ENCODE results near the gene INO80E. TPM values are rescaled to one million over a fixed set of nuclear protein-coding genes. Genes with fewer than 3 reads are reported as not detected.
A peak's percentile ranks its signal among the peaks of the same experiment; 100 is the strongest.

INO80E gene
- total RNA-seq, 1 experiment from 2014 or later = 46.7 TPM

DNA sequence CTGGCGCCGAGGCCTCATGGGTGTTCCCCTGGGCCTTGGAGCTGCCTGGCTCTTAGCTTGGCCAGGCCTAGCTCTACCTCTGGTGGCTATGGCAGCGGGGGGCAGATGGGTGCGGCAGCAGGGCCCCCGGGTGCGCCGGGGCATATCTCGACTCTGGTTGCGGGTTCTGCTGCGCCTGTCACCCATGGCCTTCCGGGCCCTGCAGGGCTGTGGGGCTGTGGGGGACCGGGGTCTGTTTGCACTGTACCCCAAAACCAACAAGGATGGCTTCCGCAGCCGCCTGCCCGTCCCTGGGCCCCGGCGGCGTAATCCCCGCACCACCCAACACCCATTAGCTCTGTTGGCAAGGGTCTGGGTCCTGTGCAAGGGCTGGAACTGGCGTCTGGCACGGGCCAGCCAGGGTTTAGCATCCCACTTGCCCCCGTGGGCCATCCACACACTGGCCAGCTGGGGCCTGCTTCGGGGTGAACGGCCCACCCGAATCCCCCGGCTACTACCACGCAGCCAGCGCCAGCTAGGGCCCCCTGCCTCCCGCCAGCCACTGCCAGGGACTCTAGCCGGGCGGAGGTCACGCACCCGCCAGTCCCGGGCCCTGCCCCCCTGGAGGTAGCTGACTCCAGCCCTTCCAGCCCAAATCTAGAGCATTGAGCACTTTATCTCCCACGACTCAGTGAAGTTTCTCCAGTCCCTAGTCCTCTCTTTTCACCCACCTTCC, 8.5 kb upstream of the INO80E start:
- in situ Hi-C loops (cut with HindIII; ENCODE audit: low pct_unique_long_range_greater_than_20kb, low sequenced_read_pairs) = no loop called here
- no peak for DNase-seq (ENCODE audit: low read depth, low spot score)

DNA sequence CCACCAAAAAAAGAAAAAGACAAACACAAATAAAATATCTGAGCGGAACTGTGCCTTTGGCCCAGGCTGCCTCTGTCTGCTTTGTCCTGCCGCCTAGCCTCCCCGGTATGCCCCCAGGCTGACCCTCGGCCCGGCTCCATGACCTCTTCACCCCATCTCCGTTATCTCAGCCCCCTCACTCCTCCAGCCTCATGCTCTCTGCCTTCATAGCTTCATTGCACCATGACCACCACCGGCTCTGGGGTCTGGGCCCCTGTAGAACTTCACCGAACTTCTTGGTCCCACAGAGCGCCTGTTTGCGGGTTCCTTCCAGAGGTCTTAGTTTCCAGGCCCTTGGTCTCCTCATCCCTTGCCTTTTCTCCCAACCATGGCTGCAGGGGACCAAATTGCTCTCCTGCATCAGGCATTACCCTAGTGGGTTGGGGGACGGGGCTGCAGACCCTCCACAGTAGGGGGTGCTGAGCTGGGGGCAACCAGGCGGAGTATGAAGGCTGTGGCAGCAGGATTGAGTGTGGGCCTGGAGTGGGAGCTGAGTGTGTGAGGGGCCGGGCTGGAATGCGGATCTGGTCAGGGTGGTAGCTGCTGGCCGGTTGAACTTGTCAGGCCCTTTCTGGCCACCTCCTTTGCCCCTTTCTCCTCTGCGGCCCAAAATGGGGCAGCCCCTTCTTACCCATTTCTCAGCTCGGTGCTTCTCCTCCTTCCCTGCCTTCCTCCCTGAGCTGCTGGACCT, 7.5 kb upstream of the INO80E start:
- in situ Hi-C loops (cut with HindIII; ENCODE audit: low pct_unique_long_range_greater_than_20kb, low sequenced_read_pairs) = no loop called here
- no peak for DNase-seq (ENCODE audit: low read depth, low spot score)

DNA sequence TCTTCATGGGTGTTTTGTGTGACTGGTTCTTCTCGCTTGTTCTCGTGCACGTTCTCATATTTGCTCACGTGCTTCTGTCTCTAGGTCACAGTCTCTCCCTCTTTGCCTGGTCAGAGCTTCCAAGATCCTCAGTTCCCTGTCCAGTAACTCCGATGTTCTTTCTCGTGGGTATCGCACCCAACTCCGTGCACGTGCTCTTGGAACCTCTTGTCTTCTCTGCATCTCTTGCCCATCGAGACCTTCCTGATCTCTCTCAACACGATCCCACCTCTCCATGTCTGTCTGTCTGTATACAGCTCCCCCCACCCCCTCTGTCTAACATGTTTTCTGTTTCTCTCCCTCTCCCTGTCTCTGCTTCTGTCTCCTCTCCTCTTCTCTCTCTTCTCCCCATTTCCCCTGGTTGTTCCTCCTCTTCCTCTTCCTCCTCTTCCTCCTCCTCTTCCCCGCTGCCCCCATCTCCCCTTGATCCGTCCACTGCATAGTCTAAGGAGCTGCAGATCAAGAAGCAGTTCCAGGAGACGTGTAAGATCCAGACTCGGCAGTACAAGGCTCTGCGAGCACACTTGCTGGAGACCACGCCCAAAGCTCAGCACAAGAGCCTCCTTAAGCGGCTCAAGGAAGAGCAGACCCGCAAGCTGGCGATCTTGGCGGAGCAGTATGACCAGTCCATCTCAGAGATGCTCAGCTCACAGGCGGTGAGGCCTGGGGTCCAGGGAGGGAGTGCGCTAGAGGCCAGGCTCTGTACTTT, 6.8 kb upstream of the INO80E start:
- in situ Hi-C loops (cut with HindIII; ENCODE audit: low pct_unique_long_range_greater_than_20kb, low sequenced_read_pairs) = no loop called here

DNA sequence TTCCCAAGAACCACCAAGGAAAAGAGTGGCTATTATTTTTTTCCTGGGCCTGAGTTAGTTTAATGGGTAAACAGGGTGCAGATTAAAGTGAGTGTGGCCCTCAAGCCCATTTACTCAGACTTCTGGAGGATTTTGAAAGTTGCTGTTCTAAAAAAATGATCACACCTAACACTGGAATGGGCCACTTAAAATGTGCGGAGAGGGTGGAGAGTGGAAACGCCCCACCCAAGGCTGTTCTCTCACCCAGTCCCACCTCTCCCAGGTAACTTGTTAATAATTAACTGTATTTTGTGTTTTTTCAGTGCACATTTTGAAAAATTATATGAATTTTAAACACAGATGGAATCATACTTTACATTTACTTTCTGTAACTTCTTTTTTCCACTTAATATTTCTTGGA, 6.0 kb upstream of the INO80E start:
- in situ Hi-C loops (cut with HindIII; ENCODE audit: low pct_unique_long_range_greater_than_20kb, low sequenced_read_pairs) = no loop called here
- DNase-seq (ENCODE audit: low read depth, low spot score) = no peak

More for the DNA sequence above, 6.8 kb upstream of the INO80E start:
- no peak for DNase-seq (ENCODE audit: low read depth, low spot score)

DNA sequence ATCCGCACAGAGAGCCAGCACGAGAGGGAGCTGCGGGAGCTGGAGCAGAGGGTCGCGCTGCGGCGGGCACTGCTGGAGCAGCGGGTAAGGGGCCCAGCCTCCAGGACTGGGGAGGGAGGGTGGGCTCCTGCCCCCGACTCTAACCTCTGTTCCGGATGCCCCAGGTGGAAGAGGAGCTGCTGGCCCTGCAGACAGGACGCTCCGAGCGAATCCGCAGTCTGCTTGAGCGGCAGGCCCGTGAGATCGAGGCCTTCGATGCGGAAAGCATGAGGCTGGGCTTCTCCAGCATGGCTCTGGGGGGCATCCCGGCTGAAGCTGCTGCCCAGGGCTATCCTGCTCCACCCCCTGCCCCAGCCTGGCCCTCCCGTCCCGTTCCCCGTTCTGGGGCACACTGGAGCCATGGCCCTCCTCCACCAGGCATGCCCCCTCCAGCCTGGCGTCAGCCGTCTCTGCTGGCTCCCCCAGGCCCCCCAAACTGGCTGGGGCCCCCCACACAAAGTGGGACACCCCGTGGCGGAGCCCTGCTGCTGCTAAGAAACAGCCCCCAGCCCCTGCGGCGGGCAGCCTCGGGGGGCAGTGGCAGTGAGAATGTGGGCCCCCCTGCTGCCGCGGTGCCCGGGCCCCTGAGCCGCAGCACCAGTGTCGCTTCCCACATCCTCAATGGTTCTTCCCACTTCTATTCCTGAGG, 5.0 kb upstream of the INO80E start:
- no peak for DNase-seq (ENCODE audit: low read depth, low spot score)
- in situ Hi-C loops (cut with HindIII; ENCODE audit: low pct_unique_long_range_greater_than_20kb, low sequenced_read_pairs) = no loop called here

DNA sequence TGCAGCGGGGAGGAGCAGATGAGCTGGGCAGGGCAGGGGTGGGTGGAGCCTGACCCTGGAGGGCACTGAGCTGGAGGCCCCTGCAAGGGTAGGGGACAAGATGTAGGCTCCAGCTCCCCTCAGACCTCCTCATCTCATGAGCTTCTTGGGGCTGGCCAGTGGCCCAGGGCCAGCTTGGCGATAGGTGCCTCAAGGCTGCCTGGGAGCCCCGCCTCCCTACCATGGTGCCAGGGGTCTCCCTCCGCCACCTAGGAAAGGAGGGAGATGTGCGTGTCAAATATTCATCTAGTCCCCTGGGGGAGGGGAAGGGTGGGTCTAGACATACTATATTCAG, 4.5 kb upstream of the INO80E start:
- in situ Hi-C loops (cut with HindIII; ENCODE audit: low pct_unique_long_range_greater_than_20kb, low sequenced_read_pairs) = no loop called here
- DNase-seq (ENCODE audit: low read depth, low spot score) = no peak

DNA sequence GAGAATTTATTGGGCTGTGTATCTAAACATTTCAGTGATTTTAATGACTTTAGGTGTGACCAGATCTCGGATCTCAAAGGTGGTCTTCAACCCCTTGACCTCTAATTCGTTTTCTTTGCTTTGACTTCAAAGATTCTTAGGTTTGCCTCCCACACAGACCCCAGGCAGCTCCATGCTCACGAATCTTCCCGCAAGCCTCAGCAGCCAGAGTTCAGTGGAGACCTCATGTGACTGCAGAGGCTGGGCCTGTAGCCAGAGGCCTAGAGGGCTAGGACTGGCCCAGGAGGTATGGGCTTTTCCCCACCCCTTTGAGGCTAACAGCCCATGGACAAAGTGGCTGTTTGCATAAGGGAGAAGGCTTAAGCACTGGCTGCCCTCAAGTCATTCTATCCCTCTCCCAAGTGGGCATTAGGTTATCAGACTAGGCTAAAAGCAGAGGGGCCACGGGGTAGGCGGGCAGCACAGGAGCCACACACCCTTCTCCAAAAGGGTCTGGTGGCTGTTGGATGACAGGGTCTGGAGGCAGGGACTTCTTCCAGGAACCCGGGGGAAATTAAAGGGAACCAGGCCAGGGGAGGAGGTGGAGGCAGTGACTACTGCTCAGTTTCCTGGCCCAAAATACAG, 3.6 kb upstream of the INO80E start:
- DNase-seq (ENCODE audit: low read depth, low spot score) = peak; percentile 48
- in situ Hi-C loops (cut with HindIII; ENCODE audit: low pct_unique_long_range_greater_than_20kb, low sequenced_read_pairs) = no loop called here

DNA sequence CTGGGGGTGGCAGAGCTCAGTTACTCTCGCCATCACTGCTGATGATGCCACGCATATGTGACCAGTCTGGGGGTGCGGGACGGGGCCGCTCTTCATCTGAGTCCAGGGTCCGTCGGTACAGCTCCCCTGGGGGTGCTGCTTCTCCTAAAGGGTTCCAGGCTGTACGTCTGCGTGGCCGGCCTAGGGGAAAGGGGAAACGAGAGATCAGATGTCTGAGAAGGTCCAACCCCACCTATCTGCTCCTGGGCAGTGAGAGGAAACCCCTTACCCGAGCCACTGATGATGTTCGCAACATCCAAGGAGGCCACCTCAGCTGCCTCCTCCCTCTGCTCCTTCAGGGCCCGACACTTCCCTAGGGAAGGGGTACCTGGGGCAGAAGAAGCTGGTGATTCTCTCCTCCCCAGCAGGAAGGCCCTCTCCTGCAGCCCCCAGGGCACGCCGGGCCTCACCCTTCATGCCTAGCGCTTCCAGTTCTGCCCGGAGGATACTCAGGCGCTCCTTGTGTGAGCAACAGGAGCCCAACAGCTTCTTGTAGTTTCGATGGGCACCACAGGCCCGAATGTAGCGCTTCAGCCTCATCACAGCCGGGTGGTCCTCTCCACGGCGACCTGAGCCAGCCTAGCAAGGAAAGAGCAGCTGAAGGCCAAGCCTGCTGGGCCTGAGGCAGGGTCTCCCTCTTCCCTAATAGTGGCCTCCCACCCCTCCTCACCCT, 2.7 kb upstream of the INO80E start:
- DNase-seq (ENCODE audit: low read depth, low spot score) = no peak
- in situ Hi-C loops (cut with HindIII; ENCODE audit: low pct_unique_long_range_greater_than_20kb, low sequenced_read_pairs) = no loop called here

DNA sequence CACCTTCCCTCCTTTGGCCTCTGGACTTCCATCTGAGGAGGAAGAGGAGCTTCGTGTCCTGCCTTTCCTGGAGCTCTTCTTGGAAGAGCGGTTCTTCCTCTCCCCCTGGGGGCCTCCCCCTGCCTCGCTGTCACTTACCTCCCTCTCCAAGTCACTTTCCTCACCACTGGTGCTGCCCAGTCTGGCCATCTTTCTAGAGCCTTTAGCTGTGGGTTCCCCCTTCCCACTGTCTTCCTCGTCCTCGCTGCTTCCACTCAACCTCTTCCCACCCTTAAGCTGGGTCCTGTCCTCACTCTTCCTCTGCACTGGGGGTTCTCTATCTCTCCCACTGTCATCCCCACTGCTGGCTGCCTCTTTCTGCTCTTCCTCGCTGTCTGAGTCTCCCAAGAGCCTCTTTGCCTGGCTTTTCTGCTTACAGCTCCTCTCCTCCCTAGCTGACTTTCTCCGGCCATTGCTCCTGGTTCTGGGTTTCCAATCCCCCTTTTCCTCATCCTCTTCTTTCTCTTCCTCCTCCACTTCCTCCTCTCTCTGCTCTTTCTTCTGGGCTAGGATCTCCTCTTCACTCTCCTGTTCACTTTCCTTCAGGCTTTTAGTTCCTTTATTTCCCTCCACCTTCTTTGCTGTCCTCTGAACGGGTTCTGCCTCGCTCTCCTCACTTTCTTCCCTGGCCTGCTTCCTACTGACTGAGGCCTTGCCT, 2.0 kb upstream of the INO80E start:
- in situ Hi-C loops (cut with HindIII; ENCODE audit: low pct_unique_long_range_greater_than_20kb, low sequenced_read_pairs) = no loop called here
- no peak for DNase-seq (ENCODE audit: low read depth, low spot score)

DNA sequence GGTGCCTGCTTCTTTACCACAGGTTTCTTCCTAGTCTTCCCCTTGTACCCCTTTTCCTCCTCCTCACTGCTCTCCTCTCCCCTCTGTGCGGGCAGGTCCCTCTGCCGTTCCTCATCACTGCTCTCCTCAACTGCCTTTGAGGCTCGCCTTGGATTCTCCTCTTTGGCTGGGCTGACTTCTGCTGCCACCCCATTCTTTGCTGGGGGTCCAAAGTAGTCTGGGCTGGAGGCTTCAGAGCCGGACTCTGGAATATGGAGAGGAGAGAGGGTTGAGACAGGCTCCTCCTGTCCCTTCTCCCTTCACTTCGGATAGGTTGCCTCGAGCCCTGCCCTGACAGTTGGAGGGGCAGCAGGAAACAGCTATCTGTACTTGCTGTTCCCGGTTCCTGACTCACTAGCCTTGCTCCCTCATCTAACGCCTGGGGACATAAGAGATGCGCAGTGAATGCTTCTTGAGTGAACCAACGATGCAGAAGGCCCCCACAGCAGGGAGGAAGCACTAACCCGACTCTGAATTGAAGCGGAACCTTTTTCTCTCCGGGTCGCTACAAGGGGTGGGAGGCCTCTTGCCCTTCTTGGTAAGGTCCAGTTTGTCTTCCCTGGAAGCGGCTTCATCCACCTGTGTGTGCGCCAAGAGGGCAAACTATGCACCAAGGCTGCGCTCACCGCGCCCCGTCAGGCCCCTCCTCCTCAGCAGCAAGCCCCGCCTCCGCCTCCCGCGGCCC, 1.3 kb upstream of the INO80E start:
- DNase-seq (ENCODE audit: low read depth, low spot score) = peak; percentile 7
- in situ Hi-C loops (cut with HindIII; ENCODE audit: low pct_unique_long_range_greater_than_20kb, low sequenced_read_pairs) = no loop called here

DNA sequence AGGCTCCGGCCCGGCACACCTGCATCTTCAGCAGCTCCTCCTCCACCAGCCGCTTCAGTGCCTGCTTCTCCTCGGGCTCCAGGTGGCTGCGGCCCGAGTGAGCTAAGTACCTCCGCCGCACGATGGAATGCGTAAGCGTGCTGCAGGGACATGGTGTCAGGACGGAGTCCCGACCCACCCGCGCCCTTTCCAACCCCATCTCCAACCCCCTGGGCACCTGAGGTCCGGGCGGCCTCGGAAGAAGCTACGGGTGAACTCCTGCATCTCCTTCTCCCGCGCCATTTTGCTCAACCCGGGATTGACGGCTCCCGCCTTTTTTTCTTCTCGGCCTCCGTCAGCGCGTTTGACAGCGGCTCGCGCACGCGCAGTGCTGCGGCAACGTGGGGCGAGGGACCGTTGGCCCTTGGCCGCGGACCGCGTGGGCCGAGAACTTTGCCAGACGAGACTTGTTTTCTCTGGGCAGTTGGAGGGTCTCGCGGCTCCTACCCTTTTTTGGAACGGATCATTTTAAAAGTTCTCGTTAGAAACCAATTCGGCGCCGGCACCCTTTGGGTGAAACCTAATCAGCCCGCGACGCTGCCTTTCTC, 624 bp upstream of the INO80E start, which contains the start of gene HIRIP3:
Gene HIRIP3, minus strand, starts transcription at position 294 of the 587 bp plus-strand sequence. Its CDS starts 12 bp downstream, at position 282.
- DNase-seq (ENCODE audit: low read depth, low spot score) = peak; percentile 82
- in situ Hi-C loops (cut with HindIII; ENCODE audit: low pct_unique_long_range_greater_than_20kb, low sequenced_read_pairs) = no loop called here

DNA sequence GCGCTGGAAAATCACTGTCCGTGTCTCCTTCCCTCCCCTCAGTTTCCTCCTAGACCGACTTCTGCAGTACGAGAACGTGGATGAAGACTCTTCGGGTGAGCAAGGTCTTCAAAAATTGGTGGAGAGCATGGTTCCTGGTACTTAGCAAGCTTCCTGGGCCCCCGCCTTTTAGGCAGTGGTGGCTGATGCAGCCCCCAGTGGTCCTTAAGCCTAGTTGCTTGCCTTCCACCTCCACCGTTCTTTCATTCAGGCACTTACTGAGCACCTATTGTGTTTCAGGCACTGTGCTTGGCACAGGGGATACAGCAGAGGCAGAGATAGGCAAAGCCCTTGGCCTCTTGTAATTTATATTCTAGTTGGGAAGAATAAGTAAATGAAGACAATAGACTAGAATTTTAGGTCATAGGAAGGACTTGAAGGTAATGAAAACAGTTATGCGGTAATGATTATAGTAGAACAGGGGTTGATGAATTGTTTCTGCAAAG, 767 bp downstream of the INO80E start:
- in situ Hi-C loops (cut with HindIII; ENCODE audit: low pct_unique_long_range_greater_than_20kb, low sequenced_read_pairs) = no loop called here
- no peak for DNase-seq (ENCODE audit: low read depth, low spot score)

DNA sequence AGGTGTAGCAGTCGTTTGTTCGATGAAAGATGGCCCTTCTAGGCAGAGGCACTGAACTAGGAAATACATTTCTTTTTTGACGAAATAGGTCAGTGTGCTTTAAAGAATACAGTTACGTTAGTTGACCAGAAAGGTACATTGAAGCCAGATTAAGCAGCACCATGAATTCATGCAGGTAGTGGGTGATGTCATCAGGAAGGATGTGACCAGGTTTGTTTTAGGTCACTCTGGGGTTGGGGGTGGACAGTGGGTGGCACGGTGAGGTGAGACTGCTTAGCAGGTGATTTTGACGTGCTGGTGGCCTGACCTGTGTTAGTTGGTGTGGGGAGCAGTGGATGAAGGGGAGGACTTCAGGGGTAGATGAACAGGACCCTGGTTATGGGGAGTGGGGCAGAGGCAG, 3.6 kb downstream of the INO80E start:
- no peak for DNase-seq (ENCODE audit: low read depth, low spot score)
- in situ Hi-C loops (cut with HindIII; ENCODE audit: low pct_unique_long_range_greater_than_20kb, low sequenced_read_pairs) = no loop called here

DNA sequence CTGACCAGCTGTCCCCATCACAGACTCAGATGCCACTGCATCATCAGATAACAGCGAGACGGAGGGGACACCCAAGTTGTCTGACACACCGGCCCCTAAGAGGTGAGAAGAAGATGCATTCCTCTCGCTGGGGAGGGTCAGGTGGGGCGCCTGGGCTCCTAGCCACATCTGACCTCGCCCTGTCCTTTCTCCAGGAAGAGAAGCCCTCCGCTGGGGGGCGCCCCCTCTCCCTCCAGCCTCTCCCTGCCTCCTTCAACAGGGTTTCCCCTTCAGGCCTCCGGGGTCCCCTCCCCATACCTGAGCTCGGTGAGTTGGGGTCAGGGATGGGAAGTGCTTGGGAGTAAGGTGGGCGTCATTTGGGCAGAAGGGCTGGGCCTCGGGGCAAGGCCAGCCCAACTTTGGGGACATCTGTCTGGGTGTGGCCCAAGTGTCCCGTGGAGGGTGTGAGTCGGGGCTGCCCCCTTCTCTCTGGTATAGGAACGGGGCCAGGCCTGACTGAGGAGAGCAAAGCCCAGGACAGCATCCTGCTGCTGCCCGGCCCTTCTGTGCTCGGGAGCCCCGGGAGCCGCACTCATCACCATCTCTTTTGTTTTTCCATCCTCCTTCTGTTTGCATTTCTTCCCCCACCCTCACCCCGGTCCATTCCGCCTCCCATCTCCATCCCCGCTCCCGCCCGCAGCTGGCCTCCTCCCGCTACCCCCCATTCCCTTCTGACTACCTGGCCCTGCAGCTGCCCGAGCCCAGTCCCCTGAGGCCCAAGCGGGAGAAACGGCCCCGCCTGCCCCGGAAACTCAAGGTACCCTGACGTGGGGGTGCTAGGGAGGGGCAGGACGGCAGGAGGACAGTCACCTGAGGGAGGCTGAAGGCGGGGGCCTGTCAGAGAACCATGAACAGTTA, 4.9 kb downstream of the INO80E start:
- in situ Hi-C loops (cut with HindIII; ENCODE audit: low pct_unique_long_range_greater_than_20kb, low sequenced_read_pairs) = no loop called here
- DNase-seq (ENCODE audit: low read depth, low spot score) = no peak

Measured in SK-MEL-5 (cell line).